GM19099 (cell line): ENCODE measurements around the gene VWF.

Experiments
- POLR2A ChIP-seq: IDR thresholded peaks from 3 replicates; pipeline ENCODE4 v1.6.1; 2011; ENCODE audit warnings: low read depth; ENCODE audit not compliant: insufficient read length; ENCODE audit errors: extremely low read depth

Gene VWF

DNA sequence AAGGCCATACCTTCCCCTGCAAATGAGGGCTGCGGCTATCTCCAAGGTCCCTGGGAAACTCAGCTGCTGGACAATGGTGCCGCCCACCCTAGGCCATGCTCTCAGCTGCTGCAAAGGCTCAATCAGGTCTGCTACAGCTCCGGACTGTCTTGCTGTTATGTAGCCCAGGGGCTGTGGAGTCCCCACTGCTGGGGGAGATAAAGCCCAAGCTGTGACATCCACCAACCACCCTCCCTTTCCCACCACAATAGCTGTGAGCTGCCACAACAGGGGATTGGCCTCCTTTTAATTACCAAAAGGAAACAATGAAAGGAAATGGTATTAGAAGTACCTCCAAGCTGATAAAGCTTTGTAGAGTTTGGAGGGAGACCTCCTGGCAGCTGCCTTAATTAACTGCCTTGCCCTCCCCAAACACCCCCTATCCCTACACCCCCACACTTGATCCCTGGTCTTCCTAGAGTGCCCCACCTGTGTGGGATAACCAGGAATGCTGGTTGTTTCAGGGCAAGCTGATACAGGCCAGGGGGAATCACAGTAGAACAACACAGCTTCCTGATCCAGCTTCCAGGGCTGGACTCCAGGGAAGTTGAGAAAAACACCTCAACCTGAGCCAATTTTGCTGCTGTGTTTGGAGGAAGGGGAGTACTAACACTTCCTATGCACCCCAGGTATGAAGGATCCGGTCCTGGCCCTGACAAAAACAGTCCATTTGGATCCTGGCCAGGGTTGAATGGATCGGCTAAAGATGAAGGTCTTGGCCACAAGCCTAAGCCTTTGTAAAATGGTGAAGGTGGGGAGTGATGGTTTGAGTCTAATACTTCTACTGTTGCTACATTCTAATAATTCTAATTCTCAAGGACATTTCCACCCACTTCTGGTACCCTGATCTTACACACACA, at the start of gene VWF:
Gene VWF, minus strand, starts transcription at position 260 of the 899 bp plus-strand sequence. CDS start 1,474 bp downstream, outside the sequence.
- no peak for TF ChIP-seq POLR2A

DNA sequence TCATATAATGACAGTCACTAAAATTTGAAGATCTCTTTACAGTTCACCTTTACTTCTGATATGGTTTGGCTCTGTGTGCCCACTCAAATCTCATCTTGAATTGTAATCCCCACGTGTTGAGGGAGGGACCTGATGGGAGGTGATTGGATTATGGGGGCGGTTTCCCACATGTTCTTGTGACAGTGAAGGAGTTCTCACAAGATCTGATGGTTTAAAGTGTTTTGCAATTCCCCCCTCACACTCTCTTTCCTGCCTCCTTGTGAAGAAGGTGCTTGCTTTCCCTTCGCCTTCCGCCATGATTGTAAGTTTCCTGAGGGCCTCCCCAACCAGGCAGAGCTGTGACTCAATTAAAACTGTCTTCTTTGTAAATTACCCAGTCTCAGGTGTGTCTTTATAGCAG, 48.4 kb upstream of the VWF start:
- no peak for TF ChIP-seq POLR2A

DNA sequence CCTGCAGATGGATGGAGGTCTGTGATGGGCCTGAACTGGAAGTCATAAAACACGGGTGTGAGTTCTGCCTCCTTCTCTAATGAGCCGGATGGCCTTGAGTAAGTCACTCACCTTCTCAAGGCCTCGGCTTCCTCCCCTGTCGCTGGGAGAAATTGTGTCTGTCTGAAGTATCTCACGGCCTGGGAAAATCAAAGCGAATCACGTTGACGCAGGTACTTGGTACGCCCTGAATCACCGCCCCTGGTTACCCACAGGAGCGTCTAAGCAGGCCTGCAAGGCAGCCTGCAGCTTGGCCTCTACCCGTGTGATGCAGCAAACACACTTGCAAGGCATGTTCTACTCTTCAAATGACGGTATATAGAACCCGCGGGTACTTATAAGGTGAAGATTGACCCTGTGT, 47.6 kb upstream of the VWF start:
- no peak for TF ChIP-seq POLR2A

DNA sequence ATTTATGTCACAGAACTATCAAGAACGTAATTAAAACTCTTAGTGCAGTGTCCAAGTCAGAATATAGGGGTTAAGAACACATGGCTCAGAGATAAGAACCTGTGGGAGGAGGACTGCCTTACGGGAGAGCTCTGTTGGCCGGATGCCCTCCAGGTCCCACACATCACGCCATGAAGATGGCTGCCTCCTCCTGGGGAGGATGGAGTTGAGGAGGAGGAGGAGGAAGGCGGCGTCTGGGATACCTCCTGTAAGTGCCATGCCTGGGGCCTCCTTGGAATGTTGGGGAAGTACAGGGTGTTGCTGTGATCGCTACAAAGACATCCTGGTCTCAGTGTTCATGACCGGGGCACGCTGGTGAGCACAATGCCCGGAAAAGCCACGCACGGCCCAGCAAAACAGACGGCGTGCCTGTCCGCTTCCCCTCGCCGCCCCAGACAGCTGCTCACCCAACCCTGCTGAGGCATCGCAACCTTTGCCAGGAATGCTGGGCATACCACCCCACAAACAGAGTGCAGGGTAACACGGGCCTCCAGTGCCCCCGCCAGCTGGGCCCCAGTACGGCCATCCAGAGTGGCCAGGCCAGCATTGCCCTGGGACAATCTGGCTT, 47.0 kb upstream of the VWF start:
- no peak for TF ChIP-seq POLR2A

DNA sequence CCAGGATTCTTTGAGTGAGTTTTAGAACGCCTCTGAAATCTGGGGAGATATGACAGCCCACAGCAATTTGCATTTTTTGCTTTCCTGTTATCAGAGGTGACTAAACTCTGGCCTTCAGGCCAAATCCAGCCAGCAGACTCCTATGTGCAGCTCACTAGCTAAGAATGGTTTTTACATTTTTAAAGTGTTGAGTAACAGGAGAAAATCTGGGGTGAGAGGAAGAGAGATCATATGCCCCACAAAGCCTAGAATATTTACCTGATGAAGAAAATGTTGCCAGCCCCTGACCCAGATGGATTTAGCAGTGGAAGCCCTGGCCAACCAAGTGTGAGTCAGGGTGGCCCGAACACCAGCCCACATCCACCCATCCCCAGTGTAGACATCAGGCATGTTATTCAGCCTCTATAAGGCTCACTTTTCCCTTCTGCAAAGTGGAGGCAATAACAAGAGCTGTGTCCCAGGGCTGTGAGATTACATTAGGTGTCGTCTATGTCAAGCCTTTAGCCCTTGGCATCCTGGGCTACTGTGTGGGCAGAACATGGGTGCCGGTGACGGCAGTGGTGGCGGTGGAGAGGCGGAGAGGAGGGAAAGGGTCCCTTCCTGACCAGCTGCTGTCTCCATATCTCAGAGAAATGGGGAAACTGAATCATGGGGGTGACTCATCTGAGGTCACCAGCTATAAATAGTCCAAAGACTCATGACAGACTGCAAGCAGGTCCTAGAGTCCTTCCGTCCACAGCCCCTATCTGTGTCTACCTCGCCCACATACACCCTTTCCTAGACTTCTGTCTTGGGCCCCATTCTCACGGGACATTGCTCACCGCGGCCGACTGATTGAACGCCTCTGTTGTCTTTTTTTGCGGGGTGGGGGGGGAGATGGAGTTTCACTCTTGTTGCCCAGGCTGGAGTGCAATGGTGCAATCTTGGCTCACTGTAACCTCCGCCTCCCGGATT, 43.1 kb upstream of the VWF start:
- TF ChIP-seq POLR2A, result no peak

DNA sequence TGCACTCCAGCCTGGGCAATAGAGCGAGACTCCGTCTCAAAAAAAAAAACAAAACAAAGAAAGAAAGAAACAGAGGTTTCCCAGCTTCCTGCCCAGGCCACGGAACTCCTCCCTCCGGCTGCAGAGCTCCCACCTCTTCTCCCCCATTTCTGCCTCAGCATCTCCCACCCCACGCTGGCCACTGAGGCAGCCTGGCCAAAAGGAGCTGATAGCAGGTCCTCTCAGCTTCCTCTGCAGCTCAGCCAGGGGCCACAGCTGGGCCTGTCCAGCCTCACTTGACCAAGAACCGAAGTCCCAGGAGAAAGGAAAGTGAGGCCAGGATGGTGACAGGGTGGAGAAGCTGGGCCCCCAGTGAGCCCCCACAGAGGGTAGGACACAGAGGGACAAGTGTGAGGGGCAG, 42.3 kb upstream of the VWF start:
- TF ChIP-seq POLR2A, result no peak

DNA sequence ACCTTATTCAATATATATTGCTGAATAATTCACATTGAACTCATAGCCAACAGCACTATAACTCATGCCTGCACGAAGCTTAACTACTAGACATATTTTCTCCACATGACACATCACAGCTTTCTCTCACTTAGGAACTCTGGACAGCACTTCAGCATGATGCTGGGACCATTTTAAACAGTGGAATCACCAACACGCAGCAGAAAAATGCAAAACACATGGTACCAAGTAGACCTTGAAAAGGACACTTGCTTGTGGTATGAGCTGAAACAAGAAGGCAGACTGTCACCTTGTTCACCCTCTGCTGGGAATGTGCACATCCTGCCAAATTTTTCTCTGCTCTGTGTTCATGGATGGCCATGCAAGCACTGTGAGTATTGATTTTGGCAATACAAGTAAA, 40.9 kb upstream of the VWF start:
- no peak for TF ChIP-seq POLR2A

DNA sequence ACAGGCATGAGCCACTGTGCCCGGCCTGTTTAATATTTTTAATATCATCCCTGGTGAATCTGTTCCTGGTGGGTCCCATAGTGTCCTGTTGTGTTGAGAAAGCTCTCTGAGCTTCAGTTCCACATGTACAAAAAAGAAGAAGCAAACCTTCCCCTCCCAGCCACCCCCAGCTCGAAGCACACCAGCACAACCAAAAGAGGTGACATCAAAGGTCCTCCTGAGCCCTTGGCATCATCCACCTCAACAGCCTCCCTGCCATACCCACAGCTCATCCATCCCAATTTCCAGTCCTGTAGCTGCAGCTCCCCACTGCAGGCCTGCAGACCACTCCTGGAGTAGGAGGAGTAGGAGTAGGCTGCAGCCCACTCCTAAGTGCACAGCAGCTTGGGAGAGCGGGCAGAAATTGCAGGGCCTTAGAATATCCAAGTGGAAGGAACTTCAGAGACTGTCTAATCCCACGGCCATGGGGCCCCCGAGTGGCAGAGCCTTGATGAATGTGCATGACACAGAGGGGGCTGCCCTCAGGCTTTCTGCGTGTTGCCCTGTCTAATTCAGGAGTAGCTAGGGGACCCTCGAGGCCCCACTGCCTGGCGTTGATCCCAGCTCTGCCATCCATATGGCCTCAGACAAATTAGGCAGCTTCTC, 39.1 kb upstream of the VWF start:
- no peak for TF ChIP-seq POLR2A

DNA sequence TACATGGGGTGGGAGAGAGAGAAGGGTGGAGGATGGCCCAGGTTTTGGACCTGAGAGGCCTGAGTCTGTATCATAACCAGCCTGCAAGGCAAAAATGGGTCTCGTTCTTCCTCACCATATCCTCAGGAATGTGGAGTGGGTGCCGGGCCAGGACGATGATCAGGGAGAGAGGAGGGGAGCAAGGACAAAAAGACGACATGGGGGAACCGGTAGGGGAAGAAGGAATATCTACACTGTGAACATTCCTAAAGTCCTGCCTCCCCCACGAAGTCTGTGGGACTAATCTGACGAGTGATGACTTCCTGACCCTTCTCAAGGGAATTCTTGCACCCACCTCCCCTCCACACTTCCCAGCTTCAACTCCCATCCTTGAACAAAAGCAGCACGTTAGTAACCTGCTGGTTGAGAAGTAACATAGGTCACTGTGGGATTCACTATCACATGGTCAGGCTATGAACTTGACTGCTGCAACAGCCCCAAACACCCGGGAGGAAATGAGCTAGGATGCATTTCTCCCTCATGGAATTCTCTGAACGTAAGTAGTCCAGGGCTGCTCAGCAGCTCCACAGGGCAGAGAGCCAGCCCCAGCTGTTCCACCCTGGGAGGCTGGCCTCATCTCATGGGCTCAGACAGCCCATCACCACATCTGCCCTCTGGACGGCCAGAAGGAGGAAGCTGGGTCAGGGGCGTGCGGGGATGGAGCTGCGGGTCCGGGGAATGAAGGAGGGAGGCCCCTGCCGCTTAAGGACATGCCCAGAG, 36.8 kb upstream of the VWF start:
- no peak for TF ChIP-seq POLR2A

DNA sequence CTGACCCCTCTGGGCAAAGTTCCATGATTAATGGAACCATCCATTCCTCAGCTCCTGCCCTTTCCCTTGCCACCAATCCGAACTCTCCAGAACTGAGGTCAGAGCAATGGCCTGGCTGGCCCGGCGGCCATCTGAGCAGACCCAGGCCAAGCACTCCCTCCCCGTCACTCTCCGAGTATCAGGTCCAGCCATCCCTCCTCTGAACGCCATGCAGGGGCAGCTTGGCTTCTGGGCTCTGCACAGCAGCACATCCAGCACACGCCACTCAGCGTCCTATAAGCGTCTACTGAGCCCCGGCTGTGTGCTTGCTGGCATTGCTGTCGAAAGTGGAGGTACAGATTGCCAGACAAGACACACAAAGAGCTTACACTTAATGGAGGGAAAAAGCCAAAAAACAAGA, 34.3 kb upstream of the VWF start:
- no peak for TF ChIP-seq POLR2A

DNA sequence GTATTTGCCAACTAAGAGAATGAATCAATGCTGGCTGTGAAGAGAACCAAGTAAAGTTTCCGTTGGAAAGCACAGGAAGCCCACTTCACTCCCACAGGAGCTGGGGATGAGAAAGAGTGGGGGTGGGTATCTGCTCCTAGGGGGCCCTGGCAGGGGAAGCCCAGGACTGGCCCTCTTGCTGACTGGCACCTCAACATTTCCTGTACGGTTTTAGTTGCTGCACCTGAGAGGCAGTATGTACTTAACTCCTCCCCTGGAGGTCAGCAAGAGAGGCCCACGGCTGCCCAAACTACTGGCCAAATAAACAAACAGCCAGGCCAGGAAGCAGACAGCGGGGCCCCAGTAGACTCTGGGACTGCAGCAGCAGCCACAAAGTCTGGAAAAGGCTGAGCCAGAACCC, 33.8 kb upstream of the VWF start:
- no peak for TF ChIP-seq POLR2A

DNA sequence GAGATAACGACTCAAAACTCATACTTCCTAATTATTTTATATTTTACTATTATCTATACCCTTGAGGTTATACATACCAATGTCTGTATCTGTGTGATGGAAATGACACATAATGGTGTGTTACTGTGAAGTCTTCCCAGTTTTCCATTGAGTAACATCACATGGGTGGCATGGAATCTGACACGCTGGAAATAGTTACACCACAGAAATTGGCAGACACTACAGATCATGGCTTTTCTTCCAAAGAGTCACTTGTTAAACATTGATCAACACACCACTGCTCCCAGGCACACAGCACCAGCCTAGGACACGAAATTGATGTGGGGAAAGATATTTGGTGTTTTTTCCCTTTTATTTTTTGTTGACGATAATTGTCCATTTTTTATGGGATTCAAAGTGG, 33.0 kb upstream of the VWF start:
- TF ChIP-seq POLR2A, result no peak

DNA sequence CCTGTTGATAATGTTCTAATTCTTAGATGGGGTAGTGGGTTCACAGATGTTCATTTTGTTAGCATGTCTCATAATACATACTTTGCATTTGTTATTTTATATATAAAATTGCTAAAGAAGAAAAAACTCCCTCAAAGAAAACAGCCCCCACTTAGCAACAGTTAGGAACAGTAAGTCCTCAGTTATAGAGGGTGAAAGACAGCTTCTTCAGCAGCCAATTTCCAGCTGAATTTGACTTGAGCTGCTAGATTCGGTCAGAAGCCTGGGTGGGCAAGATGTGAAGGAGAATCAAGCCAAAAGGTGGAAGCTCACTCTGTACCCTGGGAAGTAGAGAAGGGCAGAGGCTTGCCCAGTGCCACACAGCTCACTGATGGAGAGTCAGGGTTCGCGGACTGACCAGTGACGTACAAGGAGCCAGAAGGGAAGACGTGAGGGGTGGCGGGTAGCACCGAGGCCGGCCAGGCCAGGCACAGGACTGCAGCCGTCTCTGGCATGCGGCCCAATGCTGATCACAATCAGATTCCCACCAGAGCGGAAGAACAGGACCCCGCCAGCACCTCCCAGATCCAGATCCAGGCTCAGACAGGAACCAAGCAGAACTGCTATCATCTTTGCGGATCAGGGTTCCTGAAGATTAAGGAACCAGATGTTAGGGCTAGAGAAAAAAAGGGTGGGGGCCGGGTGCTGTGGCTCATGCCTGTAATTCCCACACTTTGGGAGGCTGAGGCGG, 30.4 kb upstream of the VWF start:
- no peak for TF ChIP-seq POLR2A
